ENCODE data around the gene PDLIM5. TPM values are rescaled to one million over a fixed set of nuclear protein-coding genes. Genes with fewer than 3 reads are reported as not detected.

The PDLIM5 gene
- total RNA-seq, 1 experiment from 2014 or later, result 158 TPM

GRCh38 chr4:94566420-94566819 is 114.7 kb downstream of the PDLIM5 start:
- no peaks in the 10 kb centered on the region for H3K9me3 Mint-ChIP-seq (ENCODE audit: unreplicated experiment)
- ChIA-PET POLR2A (interaction anchor here (0.6 to 1.0 kb wide), 3 partner anchors 13 to 33 kb away, joined by 3 to 4 read pairs (median 3); no protein-coding TSS in a partner anchor), CTCF (interaction anchor here (0.5 to 1.0 kb wide), 2 partner anchors 160 to 740 kb away, joined by 3 to 4 read pairs; no protein-coding TSS in a partner anchor)
- no peak overlapping the region for H3K4me3 Mint-ChIP-seq (ENCODE audit: unreplicated experiment)
- peaks cover 15% of the 10 kb centered on the region for H3K4me1 Mint-ChIP-seq (ENCODE audit: insufficient read depth, unreplicated experiment)
- no peak for TF ChIP-seq CTCF (IDR thresholded peaks at IDR 0.05; ENCODE audit: unreplicated experiment)
- no peak for DNase-seq (ENCODE audit: unreplicated experiment)
- H3K36me3 Mint-ChIP-seq (ENCODE audit: insufficient read depth, unreplicated experiment), result peaks cover 5% of the 10 kb centered on the region
- BruUV-seq (replicated peaks), result no TSS peak
- no peaks in the 10 kb centered on the region for H3K27me3 Mint-ChIP-seq (ENCODE audit: insufficient read depth, unreplicated experiment)
- intact Hi-C loops (cut with micrococcal nuclease), result no loop called here
- H3K27ac Mint-ChIP-seq (ENCODE audit: low read depth, unreplicated experiment), result no peak overlapping the region

GRCh38 chr4:94567811-94568210 is 116.1 kb downstream of the PDLIM5 start:
- intact Hi-C loops (cut with micrococcal nuclease), result no loop called here
- H3K9me3 Mint-ChIP-seq (ENCODE audit: unreplicated experiment), result no peaks in the 10 kb centered on the region
- H3K36me3 Mint-ChIP-seq (ENCODE audit: insufficient read depth, unreplicated experiment), result no peaks in the 10 kb centered on the region
- peaks cover 6% of the 10 kb centered on the region for H3K4me1 Mint-ChIP-seq (ENCODE audit: insufficient read depth, unreplicated experiment)
- POLR2A ChIA-PET, result no interaction called here
- H3K27me3 Mint-ChIP-seq (ENCODE audit: insufficient read depth, unreplicated experiment), result no peaks in the 10 kb centered on the region
- no peak for TF ChIP-seq CTCF (IDR thresholded peaks at IDR 0.05; ENCODE audit: unreplicated experiment)
- no TSS peak for BruUV-seq (replicated peaks)
- CTCF ChIA-PET, result interaction anchor here (0.7 kb wide), 1 partner anchor 22 kb away, joined by 4 read pairs; no protein-coding TSS in a partner anchor
- no peak overlapping the region for H3K4me3 Mint-ChIP-seq (ENCODE audit: unreplicated experiment)
- H3K27ac Mint-ChIP-seq (ENCODE audit: low read depth, unreplicated experiment), result no peak overlapping the region
- no peak for DNase-seq (ENCODE audit: unreplicated experiment)

- BruUV-seq (replicated peaks), result no TSS peak
- DNase-seq (ENCODE audit: unreplicated experiment), result no peak
- intact Hi-C loops (cut with micrococcal nuclease), result no loop called here
Observed at GRCh38 chr4:94570558-94570957, 118.8 kb downstream of the PDLIM5 start.

GRCh38 chr4:94571298-94571697 is 119.6 kb downstream of the PDLIM5 start:
- ChIA-PET CTCF (no interaction called here), POLR2A (interaction anchor here (0.7 to 1.8 kb wide), 4 partner anchors 11 to 154 kb away, joined by 4 to 5 read pairs (median 4); no protein-coding TSS in a partner anchor)
- TF ChIP-seq CTCF (IDR thresholded peaks at IDR 0.05; ENCODE audit: unreplicated experiment), result no peak
- Mint-ChIP-seq H3K27ac (ENCODE audit: low read depth, unreplicated experiment) (no peak overlapping the region), H3K9me3 (ENCODE audit: unreplicated experiment) (no peaks in the 10 kb centered on the region), H3K4me1 (ENCODE audit: insufficient read depth, unreplicated experiment) (peaks cover 6% of the 10 kb centered on the region), H3K27me3 (ENCODE audit: insufficient read depth, unreplicated experiment) (no peaks in the 10 kb centered on the region), H3K4me3 (ENCODE audit: unreplicated experiment) (no peak overlapping the region), H3K36me3 (ENCODE audit: insufficient read depth, unreplicated experiment) (peaks cover 18% of the 10 kb centered on the region)
- no TSS peak for BruUV-seq (replicated peaks)
- no peak for DNase-seq (ENCODE audit: unreplicated experiment)
- intact Hi-C loops (cut with micrococcal nuclease), result no loop called here

More at GRCh38 chr4:94570558-94570957, 118.8 kb downstream of the PDLIM5 start:
- Mint-ChIP-seq H3K27ac (ENCODE audit: low read depth, unreplicated experiment) (no peak overlapping the region), H3K27me3 (ENCODE audit: insufficient read depth, unreplicated experiment) (no peaks in the 10 kb centered on the region), H3K4me1 (ENCODE audit: insufficient read depth, unreplicated experiment) (peaks cover 6% of the 10 kb centered on the region), H3K36me3 (ENCODE audit: insufficient read depth, unreplicated experiment) (peaks cover 13% of the 10 kb centered on the region), H3K9me3 (ENCODE audit: unreplicated experiment) (no peaks in the 10 kb centered on the region), H3K4me3 (ENCODE audit: unreplicated experiment) (no peak overlapping the region)
- no peak for TF ChIP-seq CTCF (IDR thresholded peaks at IDR 0.05; ENCODE audit: unreplicated experiment)
- CTCF ChIA-PET, result interaction anchor here (0.6 kb wide), 1 partner anchor 31 kb away, joined by 3 read pairs; no protein-coding TSS in a partner anchor
- POLR2A ChIA-PET, result interaction anchor here (1.1 to 1.8 kb wide), 2 partner anchors 12 to 153 kb away, joined by 4 to 5 read pairs; no protein-coding TSS in a partner anchor

Data from MCF 10A (cell line).